ENCODE measurements around the gene CAMP. TPM values are rescaled to one million over a fixed set of nuclear protein-coding genes. Genes with fewer than 3 reads are reported as not detected.
"Not testable (repeated sequence)": the region's sequence is repeated elsewhere in the genome, so short reads cannot be mapped to it uniquely, and the experiment has no call there.

The CAMP gene
- total RNA-seq, 1 donor from 2014 or later = not detected

DNA sequence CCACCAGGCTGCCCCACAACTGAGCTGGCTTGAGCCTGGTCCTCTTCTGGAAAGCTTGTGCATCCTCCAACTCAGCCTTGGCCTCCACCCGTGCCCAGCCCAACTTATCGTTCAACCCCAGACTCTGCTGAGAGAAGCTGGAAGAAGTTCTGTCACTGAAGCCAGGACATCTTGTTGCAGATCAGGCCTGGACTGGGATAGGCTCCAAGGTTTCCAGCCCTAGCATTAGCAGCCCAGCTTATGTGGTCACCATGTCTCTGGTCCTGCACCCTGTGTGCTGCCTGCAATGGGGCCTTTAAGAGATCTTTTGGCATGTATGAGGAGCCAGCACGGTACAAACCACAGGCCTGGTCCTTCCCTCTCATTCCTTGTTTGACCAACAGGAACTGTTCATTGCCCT is 15.2 kb upstream of the CAMP start:
- Histone ChIP-seq H3K4me3 (ENCODE audit: low read depth, low read length) (no peak overlapping the region), H3K27me3 (ENCODE audit: control insufficient read depth, insufficient read depth, low read length) (no peaks in the 10 kb centered on the region), H3K36me3 (ENCODE audit: control insufficient read depth, insufficient read depth, low read length) (no peaks in the 10 kb centered on the region)
- DNase-seq (ENCODE audit: low read depth) = no peak
- TF ChIP-seq, protein P1, sequence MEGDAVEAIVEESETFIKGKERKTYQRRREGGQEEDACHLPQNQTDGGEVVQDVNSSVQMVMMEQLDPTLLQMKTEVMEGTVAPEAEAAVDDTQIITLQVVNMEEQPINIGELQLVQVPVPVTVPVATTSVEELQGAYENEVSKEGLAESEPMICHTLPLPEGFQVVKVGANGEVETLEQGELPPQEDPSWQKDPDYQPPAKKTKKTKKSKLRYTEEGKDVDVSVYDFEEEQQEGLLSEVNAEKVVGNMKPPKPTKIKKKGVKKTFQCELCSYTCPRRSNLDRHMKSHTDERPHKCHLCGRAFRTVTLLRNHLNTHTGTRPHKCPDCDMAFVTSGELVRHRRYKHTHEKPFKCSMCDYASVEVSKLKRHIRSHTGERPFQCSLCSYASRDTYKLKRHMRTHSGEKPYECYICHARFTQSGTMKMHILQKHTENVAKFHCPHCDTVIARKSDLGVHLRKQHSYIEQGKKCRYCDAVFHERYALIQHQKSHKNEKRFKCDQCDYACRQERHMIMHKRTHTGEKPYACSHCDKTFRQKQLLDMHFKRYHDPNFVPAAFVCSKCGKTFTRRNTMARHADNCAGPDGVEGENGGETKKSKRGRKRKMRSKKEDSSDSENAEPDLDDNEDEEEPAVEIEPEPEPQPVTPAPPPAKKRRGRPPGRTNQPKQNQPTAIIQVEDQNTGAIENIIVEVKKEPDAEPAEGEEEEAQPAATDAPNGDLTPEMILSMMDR (IDR thresholded peaks at IDR 0.05; ENCODE audit: insufficient read depth, low read length, poor library complexity, severe bottlenecking) = no peak

GRCh38 chr3:48209445-48209844 is 13.8 kb upstream of the CAMP start:
- Histone ChIP-seq H3K27me3 (ENCODE audit: control insufficient read depth, insufficient read depth, low read length) (no peaks in the 10 kb centered on the region), H3K36me3 (ENCODE audit: control insufficient read depth, insufficient read depth, low read length) (no peaks in the 10 kb centered on the region), H3K4me3 (ENCODE audit: low read depth, low read length) (no peak overlapping the region)
- TF ChIP-seq, protein P1 (IDR thresholded peaks at IDR 0.05; ENCODE audit: insufficient read depth, low read length, poor library complexity, severe bottlenecking) = no peak
- DNase-seq (ENCODE audit: low read depth) = no peak

- not testable (repeated sequence) for DNase-seq (ENCODE audit: low read depth); H3K4me3 ChIP-seq (ENCODE audit: low read depth, low read length); H3K27me3 ChIP-seq (ENCODE audit: control insufficient read depth, insufficient read depth, low read length); H3K36me3 ChIP-seq (ENCODE audit: control insufficient read depth, insufficient read depth, low read length)
These were observed 12.8 kb upstream of the CAMP start for GRCh38 chr3:48210534-48210933.

GRCh38 chr3:48211776-48212175 is 11.5 kb upstream of the CAMP start:
- not testable (repeated sequence) for H3K27me3 ChIP-seq (ENCODE audit: control insufficient read depth, insufficient read depth, low read length); H3K4me3 ChIP-seq (ENCODE audit: low read depth, low read length); DNase-seq (ENCODE audit: low read depth); H3K36me3 ChIP-seq (ENCODE audit: control insufficient read depth, insufficient read depth, low read length)

DNA sequence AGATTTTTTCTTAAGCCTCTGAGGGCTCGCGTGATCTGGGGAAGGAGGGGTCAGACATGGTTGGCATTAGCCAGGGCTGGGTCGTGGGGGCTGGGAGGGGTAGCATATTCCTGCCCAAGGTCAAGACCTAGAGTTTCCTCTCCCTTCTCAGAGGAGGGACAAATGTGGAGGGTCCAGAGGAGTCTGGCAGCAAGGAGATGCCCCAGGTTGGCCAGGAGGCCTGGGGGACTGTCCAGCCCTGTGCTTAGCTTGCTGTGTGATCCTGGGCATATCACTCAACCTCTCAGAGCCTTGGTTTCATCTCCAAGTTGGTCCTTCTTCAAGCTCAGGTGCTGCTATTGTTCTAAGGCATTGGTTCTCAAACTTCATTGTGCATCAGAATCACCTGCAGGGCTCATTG is 9.1 kb upstream of the CAMP start:
- TF ChIP-seq, protein P1 (IDR thresholded peaks at IDR 0.05; ENCODE audit: insufficient read depth, low read length, poor library complexity, severe bottlenecking) = no peak
- no peak for DNase-seq (ENCODE audit: low read depth)
- Histone ChIP-seq H3K27me3 (ENCODE audit: control insufficient read depth, insufficient read depth, low read length) (peaks cover 5% of the 10 kb centered on the region), H3K36me3 (ENCODE audit: control insufficient read depth, insufficient read depth, low read length) (no peaks in the 10 kb centered on the region), H3K4me3 (ENCODE audit: low read depth, low read length) (no peak overlapping the region)

DNA sequence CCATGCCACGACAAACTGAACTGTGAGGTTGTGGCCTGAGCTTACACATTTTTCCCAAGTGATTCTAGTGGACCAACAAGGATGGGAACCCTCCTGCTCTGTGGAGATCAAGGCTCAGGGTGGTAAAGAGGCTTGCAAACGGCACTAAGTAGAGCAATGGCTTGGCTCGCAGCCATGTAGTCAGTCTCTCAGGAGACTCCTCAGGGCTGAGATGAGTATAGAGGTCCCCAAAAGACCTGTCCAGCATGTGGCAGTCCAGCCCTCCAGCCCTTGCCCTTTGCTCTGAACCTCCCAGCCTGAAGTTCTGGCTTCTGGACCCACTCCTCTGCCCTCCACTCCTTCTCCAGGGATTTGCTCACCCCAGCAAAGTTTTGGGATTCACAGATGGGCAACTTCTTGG is 8.3 kb upstream of the CAMP start:
- Histone ChIP-seq H3K27me3 (ENCODE audit: control insufficient read depth, insufficient read depth, low read length) (peaks cover 5% of the 10 kb centered on the region), H3K36me3 (ENCODE audit: control insufficient read depth, insufficient read depth, low read length) (no peaks in the 10 kb centered on the region), H3K4me3 (ENCODE audit: low read depth, low read length) (no peak overlapping the region)
- no peak for DNase-seq (ENCODE audit: low read depth)
- TF ChIP-seq, protein P1 (IDR thresholded peaks at IDR 0.05; ENCODE audit: insufficient read depth, low read length, poor library complexity, severe bottlenecking) = no peak

DNA sequence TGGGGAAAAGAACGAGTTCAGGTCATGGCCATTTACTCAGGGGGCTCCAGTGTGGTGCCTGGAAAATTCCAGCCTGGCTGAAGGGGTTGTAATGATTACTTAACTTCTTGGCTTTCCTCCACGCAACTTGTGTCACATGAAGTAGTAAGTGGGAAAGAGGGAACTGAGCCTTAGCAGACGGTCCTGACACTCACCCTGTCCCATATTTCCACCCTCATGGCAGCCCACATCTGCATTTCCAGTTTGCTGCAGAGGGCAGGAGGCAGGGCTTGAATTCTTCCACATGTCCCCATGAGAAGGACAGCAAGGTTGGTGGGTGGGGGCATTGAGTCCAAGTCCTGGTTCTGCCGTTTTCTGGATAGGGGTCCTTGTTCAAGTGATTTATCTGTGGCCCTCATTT is 7.8 kb upstream of the CAMP start:
- Histone ChIP-seq H3K4me3 (ENCODE audit: low read depth, low read length) (no peak overlapping the region), H3K27me3 (ENCODE audit: control insufficient read depth, insufficient read depth, low read length) (peaks cover 5% of the 10 kb centered on the region), H3K36me3 (ENCODE audit: control insufficient read depth, insufficient read depth, low read length) (no peaks in the 10 kb centered on the region)
- TF ChIP-seq, protein P1 (IDR thresholded peaks at IDR 0.05; ENCODE audit: insufficient read depth, low read length, poor library complexity, severe bottlenecking) = no peak
- DNase-seq (ENCODE audit: low read depth) = peak; percentile 9

Data from kidney epithelial cell (primary cell).